Measurements from ENCODE around the gene PON2. TPM values are rescaled to one million over a fixed set of nuclear protein-coding genes. Genes with fewer than 3 reads are reported as not detected.

Gene PON2
- total RNA-seq, 2 experiments from 2014 or later, result not detected

DNA sequence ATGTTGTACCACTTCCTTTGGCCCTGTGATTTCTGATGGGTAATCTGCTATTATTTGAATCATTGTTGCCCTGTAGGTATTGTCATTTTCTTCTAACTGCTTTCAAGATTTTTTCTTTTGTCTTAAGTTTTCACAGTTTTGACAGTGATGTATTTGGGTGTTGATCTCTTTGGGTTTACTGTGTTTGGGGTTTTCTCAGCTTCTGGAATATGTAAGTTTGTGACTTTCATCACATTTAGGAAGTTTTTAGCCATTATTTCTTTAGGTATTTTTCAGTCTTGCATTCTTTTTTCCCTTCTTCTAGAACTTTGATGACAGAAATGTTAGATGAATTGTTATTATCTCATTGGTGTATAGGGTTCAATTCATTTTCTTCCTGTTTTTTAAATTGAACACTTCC lies 23.1 kb upstream of the PON2 start:
- TF ChIP-seq, protein P1, sequence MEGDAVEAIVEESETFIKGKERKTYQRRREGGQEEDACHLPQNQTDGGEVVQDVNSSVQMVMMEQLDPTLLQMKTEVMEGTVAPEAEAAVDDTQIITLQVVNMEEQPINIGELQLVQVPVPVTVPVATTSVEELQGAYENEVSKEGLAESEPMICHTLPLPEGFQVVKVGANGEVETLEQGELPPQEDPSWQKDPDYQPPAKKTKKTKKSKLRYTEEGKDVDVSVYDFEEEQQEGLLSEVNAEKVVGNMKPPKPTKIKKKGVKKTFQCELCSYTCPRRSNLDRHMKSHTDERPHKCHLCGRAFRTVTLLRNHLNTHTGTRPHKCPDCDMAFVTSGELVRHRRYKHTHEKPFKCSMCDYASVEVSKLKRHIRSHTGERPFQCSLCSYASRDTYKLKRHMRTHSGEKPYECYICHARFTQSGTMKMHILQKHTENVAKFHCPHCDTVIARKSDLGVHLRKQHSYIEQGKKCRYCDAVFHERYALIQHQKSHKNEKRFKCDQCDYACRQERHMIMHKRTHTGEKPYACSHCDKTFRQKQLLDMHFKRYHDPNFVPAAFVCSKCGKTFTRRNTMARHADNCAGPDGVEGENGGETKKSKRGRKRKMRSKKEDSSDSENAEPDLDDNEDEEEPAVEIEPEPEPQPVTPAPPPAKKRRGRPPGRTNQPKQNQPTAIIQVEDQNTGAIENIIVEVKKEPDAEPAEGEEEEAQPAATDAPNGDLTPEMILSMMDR (conservative IDR thresholded peaks at IDR 0.05; ENCODE audit: low read length), result no peak
- no peak for TF ChIP-seq EZH2phosphoT487 (IDR thresholded peaks at IDR 0.05; ENCODE audit: borderline replicate concordance, low read depth, low read length)
- no peaks in the 10 kb centered on the region for H3K36me3 ChIP-seq (ENCODE audit: insufficient read depth, low read length)
- POLR2A ChIA-PET, result interaction anchor here (0.7 kb wide), 1 partner anchor 89 kb away, joined by 3 read pairs; no protein-coding TSS in a partner anchor
- no peaks in the 10 kb centered on the region for H3K9me3 ChIP-seq (ENCODE audit: low read length)
- no peak for DNase-seq (ENCODE audit: low spot score)
- CTCF ChIA-PET (ENCODE audit: unreplicated experiment), result no interaction called here
- H3K4me2 ChIP-seq (ENCODE audit: low read length), result no peak overlapping the region
- no peaks in the 10 kb centered on the region for H3K9me2 ChIP-seq (ENCODE audit: insufficient read depth, low read length)
- no peak overlapping the region for H3K4me3 ChIP-seq (ENCODE audit: low read depth, low read length, poor library complexity, severe bottlenecking)
- no TSS peak for BruUV-seq (replicated peaks)
- H3K27ac ChIP-seq (ENCODE audit: low read depth, low read length, poor library complexity, severe bottlenecking), result no peak overlapping the region
- no peak overlapping the region for H2AFZ ChIP-seq (ENCODE audit: low read length)
- intact Hi-C loops (cut with micrococcal nuclease; ENCODE audit: unreplicated experiment), result no loop called here
- H4K20me1 ChIP-seq (ENCODE audit: insufficient read depth, low read length), result no peaks in the 10 kb centered on the region
- no peaks in the 10 kb centered on the region for H3K79me2 ChIP-seq (ENCODE audit: insufficient read depth, low read depth, low read length)
- H3K4me1 ChIP-seq (ENCODE audit: insufficient read depth, low read length, poor library complexity, severe bottlenecking), result no peaks in the 10 kb centered on the region

DNA sequence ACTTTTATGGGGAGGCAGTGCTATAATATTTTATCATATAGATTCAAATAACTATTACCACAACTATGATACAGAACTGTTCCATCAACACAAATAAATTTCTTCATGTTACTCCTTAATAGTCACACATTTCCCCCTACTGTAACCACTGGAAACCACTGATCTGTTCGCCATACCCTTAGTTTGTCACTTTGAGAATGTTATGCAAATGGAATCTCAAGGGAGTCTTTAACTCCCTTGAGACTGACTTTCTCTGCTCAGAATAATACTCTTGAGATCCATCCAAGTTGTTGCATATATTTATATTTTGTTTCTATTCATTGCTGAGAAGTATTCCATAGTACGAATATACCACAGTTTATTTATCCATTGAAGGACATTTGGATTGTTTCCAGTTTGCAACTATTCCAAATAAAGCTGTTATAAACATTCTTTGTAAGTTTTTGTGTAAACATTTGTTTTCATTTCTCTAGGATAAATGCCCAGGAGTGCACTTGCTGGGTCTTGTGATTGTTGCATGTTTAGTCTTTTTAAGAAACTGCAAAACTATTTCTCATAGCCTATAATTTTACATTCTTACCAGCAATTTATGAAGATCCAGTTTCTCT lies 19.7 kb upstream of the PON2 start:
- Histone ChIP-seq H3K4me3 (ENCODE audit: low read depth, low read length, poor library complexity, severe bottlenecking) (no peak overlapping the region), H3K36me3 (ENCODE audit: insufficient read depth, low read length) (no peaks in the 10 kb centered on the region), H3K4me2 (ENCODE audit: low read length) (no peak overlapping the region), H3K79me2 (ENCODE audit: insufficient read depth, low read depth, low read length) (no peaks in the 10 kb centered on the region), H2AFZ (ENCODE audit: low read length) (no peak overlapping the region), H3K27ac (ENCODE audit: low read depth, low read length, poor library complexity, severe bottlenecking) (no peak overlapping the region), H3K9me2 (ENCODE audit: insufficient read depth, low read length) (no peaks in the 10 kb centered on the region), H4K20me1 (ENCODE audit: insufficient read depth, low read length) (no peaks in the 10 kb centered on the region), H3K4me1 (ENCODE audit: insufficient read depth, low read length, poor library complexity, severe bottlenecking) (no peaks in the 10 kb centered on the region), H3K9me3 (ENCODE audit: low read length) (no peaks in the 10 kb centered on the region)
- ChIA-PET POLR2A (interaction anchor here (0.6 kb wide), 1 partner anchor 1357 kb away, joined by 3 read pairs; no protein-coding TSS in a partner anchor), CTCF (ENCODE audit: unreplicated experiment) (no interaction called here)
- TF ChIP-seq, protein P1 (conservative IDR thresholded peaks at IDR 0.05; ENCODE audit: low read length), result no peak
- TF ChIP-seq EZH2phosphoT487 (IDR thresholded peaks at IDR 0.05; ENCODE audit: borderline replicate concordance, low read depth, low read length), result no peak
- BruUV-seq (replicated peaks), result no TSS peak
- intact Hi-C loops (cut with micrococcal nuclease; ENCODE audit: unreplicated experiment), result no loop called here
- no peak for DNase-seq (ENCODE audit: low spot score)

DNA sequence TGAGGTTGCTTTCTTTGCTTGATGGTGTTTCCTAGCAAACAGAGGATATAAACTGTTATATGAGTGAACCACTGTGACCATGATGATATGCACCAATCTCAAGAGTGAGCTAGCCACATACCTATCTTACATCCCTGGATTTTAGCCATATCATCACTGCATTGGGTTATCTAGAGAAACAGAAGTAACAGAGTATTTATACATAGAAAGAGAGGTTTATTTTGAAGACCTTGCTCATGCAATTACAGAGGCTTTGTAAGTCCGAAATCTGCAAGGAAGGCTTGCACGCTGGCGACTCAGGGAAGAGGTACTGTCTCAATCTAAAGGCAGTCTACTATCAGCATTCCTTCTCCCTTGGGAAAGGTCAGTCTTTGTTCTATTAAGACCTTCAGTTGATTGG lies 11.8 kb upstream of the PON2 start:
- TF ChIP-seq, protein P1 (conservative IDR thresholded peaks at IDR 0.05; ENCODE audit: low read length), result no peak
- TF ChIP-seq EZH2phosphoT487 (IDR thresholded peaks at IDR 0.05; ENCODE audit: borderline replicate concordance, low read depth, low read length), result no peak
- H3K4me2 ChIP-seq (ENCODE audit: low read length), result no peak overlapping the region
- no peaks in the 10 kb centered on the region for H3K79me2 ChIP-seq (ENCODE audit: insufficient read depth, low read depth, low read length)
- no TSS peak for BruUV-seq (replicated peaks)
- H3K27ac ChIP-seq (ENCODE audit: low read depth, low read length, poor library complexity, severe bottlenecking), result no peak overlapping the region
- H2AFZ ChIP-seq (ENCODE audit: low read length), result no peak overlapping the region
- H3K36me3 ChIP-seq (ENCODE audit: insufficient read depth, low read length), result no peaks in the 10 kb centered on the region
- H3K9me3 ChIP-seq (ENCODE audit: low read length), result no peaks in the 10 kb centered on the region
- no peaks in the 10 kb centered on the region for H3K4me1 ChIP-seq (ENCODE audit: insufficient read depth, low read length, poor library complexity, severe bottlenecking)
- no peak for DNase-seq (ENCODE audit: low spot score)
- intact Hi-C loops (cut with micrococcal nuclease; ENCODE audit: unreplicated experiment), result no loop called here
- CTCF ChIA-PET (ENCODE audit: unreplicated experiment), result no interaction called here
- POLR2A ChIA-PET, result interaction anchor here (0.6 kb wide), 1 partner anchor 72 kb away, joined by 3 read pairs; no protein-coding TSS in a partner anchor
- H4K20me1 ChIP-seq (ENCODE audit: insufficient read depth, low read length), result no peaks in the 10 kb centered on the region
- H3K4me3 ChIP-seq (ENCODE audit: low read depth, low read length, poor library complexity, severe bottlenecking), result no peak overlapping the region
- no peaks in the 10 kb centered on the region for H3K9me2 ChIP-seq (ENCODE audit: insufficient read depth, low read length)
